ENCODE results near the gene NDRG4. TPM values are rescaled to one million over a fixed set of nuclear protein-coding genes. Genes with fewer than 3 reads are reported as not detected.

Gene NDRG4
- total RNA-seq, 4 donors from 2014 or later: 3.3 to 12.9 (median 9.3) TPM

GRCh38 chr16:58459344-58460218 is 40.4 kb upstream of the NDRG4 start:
- Histone ChIP-seq H3K4me3 (replicated peaks in 1 of 3) (no peak overlapping the region), H3K27ac (no peak overlapping the region), H3K4me1 (peaks cover 0 to 14% of the 10 kb centered on the region in 2 donors), H3K36me3 (no peaks in the 10 kb centered on the region), H3K9me3 (no peaks in the 10 kb centered on the region), H3K27me3 (no peaks in the 10 kb centered on the region)
- 83 to 88% methylated on average over 9 of the region's 9 CpGs for WGBS, 2 donors
- no peak for DNase-seq
- intact Hi-C loops (cut with DNase I): no loop called here
- TF ChIP-seq, protein P1, sequence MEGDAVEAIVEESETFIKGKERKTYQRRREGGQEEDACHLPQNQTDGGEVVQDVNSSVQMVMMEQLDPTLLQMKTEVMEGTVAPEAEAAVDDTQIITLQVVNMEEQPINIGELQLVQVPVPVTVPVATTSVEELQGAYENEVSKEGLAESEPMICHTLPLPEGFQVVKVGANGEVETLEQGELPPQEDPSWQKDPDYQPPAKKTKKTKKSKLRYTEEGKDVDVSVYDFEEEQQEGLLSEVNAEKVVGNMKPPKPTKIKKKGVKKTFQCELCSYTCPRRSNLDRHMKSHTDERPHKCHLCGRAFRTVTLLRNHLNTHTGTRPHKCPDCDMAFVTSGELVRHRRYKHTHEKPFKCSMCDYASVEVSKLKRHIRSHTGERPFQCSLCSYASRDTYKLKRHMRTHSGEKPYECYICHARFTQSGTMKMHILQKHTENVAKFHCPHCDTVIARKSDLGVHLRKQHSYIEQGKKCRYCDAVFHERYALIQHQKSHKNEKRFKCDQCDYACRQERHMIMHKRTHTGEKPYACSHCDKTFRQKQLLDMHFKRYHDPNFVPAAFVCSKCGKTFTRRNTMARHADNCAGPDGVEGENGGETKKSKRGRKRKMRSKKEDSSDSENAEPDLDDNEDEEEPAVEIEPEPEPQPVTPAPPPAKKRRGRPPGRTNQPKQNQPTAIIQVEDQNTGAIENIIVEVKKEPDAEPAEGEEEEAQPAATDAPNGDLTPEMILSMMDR (IDR thresholded peaks at IDR 0.05): no peak
- TF ChIP-seq POLR2A (IDR thresholded peaks at IDR 0.05): no peak

DNA sequence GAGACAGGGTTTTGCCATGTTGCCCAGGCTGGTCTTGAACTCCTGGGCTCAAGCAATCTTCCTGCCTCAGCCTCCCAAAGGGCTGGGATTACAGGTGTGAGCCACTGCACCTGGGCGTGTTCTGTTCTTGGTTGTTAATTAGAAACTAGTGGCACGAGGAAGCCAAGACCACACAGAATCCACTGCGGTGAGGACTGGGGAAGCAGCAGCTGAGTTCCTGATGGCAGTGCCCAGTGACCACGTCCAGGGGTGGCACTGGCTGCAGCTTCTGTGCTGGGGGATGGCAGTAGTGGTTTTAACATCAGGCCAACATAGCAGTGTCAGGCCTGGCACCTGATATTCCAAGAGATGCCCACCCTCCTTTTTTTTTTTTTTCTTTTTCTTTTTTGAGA is 39.7 kb upstream of the NDRG4 start:
- intact Hi-C loops (cut with DNase I): no loop called here
- peaks cover 0 to 20% of the 10 kb centered on the region in 2 donors for H3K4me1 ChIP-seq
- no peak overlapping the region for H3K27ac ChIP-seq
- H3K4me3 ChIP-seq (replicated peaks in 1 of 3): no peak overlapping the region
- peaks cover under 1% of the 10 kb centered on the region for H3K27me3 ChIP-seq
- DNase-seq: no peak
- no peaks in the 10 kb centered on the region for H3K36me3 ChIP-seq
- 71 to 89% methylated on average over 4 of the region's 4 CpGs for WGBS, 2 donors
- no peaks in the 10 kb centered on the region for H3K9me3 ChIP-seq
- no peak for TF ChIP-seq POLR2A (IDR thresholded peaks at IDR 0.05)
- TF ChIP-seq, protein P1 (IDR thresholded peaks at IDR 0.05): no peak

- DNase-seq: no peak
- Histone ChIP-seq H3K9me3 (no peaks in the 10 kb centered on the region), H3K36me3 (no peaks in the 10 kb centered on the region), H3K4me1 (peaks cover 0 to 20% of the 10 kb centered on the region in 2 donors), H3K4me3 (replicated peaks in 1 of 3) (no peak overlapping the region), H3K27ac (no peak overlapping the region), H3K27me3 (peaks cover 4% of the 10 kb centered on the region)
- 67 to 74% methylated on average over 5 of the region's 5 CpGs for WGBS, 2 donors
- intact Hi-C loops (cut with DNase I): no loop called here
- no peak for TF ChIP-seq POLR2A (IDR thresholded peaks at IDR 0.05)
- TF ChIP-seq, protein P1 (IDR thresholded peaks at IDR 0.05): no peak
Measured at GRCh38 chr16:58461056-58461455, 38.9 kb upstream of the NDRG4 start.

DNA sequence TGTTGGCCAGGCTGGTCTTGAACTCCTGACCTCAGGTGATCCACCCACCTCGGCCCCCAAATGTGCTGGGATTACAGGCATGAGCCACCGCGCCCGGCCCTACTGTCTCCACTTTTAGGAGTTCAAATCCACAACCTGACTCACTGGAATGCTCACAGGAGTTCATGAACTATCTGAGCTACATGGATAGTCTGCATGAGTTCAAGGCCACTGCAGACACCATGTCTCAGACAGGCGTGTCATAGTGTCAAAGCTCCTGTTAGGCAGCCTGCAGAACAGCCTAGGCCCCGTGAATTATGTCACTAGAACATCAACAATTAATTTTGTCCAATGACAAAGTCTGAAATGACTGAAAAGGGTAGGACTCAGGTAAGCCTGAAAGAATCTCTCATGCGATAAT is 38.3 kb upstream of the NDRG4 start:
- 92 to 94% methylated on average over 7 of the region's 7 CpGs for WGBS, 2 donors
- H3K27ac ChIP-seq: no peak overlapping the region
- no peaks in the 10 kb centered on the region for H3K9me3 ChIP-seq
- no peak for DNase-seq
- peaks cover 0 to 20% of the 10 kb centered on the region in 2 donors for H3K4me1 ChIP-seq
- peaks cover 4% of the 10 kb centered on the region for H3K27me3 ChIP-seq
- H3K36me3 ChIP-seq: no peaks in the 10 kb centered on the region
- intact Hi-C loops (cut with DNase I): no loop called here
- TF ChIP-seq POLR2A (IDR thresholded peaks at IDR 0.05): no peak
- TF ChIP-seq, protein P1 (IDR thresholded peaks at IDR 0.05): no peak
- H3K4me3 ChIP-seq (replicated peaks in 1 of 3): no peak overlapping the region

GRCh38 chr16:58462089-58462488 is 37.9 kb upstream of the NDRG4 start:
- intact Hi-C loops (cut with DNase I): no loop called here
- no peaks in the 10 kb centered on the region for H3K9me3 ChIP-seq
- H3K27me3 ChIP-seq: peaks cover 4% of the 10 kb centered on the region
- no peak overlapping the region for H3K27ac ChIP-seq
- H3K4me3 ChIP-seq (replicated peaks in 1 of 3): no peak overlapping the region
- no peak for DNase-seq
- H3K4me1 ChIP-seq: peaks cover 0 to 20% of the 10 kb centered on the region in 2 donors
- H3K36me3 ChIP-seq: no peaks in the 10 kb centered on the region
- TF ChIP-seq, protein P1 (IDR thresholded peaks at IDR 0.05): no peak
- TF ChIP-seq POLR2A (IDR thresholded peaks at IDR 0.05): no peak
- WGBS, 2 donors: 84 to 87% methylated on average over 4 of the region's 4 CpGs
